Activated T-cell treated with anti-CD3 and anti-CD28 coated beads for 4 hours (primary cell): Measurements from ENCODE around the gene TMEM44.
"Not testable (repeated sequence)": the region's sequence is repeated elsewhere in the genome, so short reads cannot be mapped to it uniquely, and the experiment has no call there.

ENCODE experiments used
- DNase-seq: peaks from one replicate; pipeline ENCODE4 v3.0.0-alpha.2; 2020

The TMEM44 gene

GRCh38 chr3:194607592-194608389, 25.4 kb downstream of the TMEM44 start:
- no peak for DNase-seq

GRCh38 chr3:194606941-194607340, 26.3 kb downstream of the TMEM44 start:
- DNase-seq: no peak

GRCh38 chr3:194606163-194606562, 27.1 kb downstream of the TMEM44 start:
- DNase-seq: no peak

- DNase-seq: not testable (repeated sequence)
Observed at GRCh38 chr3:194605314-194605713, 27.9 kb downstream of the TMEM44 start.

- no peak for DNase-seq
Observed at GRCh38 chr3:194604837-194605236, 28.4 kb downstream of the TMEM44 start.

GRCh38 chr3:194604126-194604525, 29.1 kb downstream of the TMEM44 start:
- DNase-seq: no peak

GRCh38 chr3:194602669-194603171, 30.5 kb downstream of the TMEM44 start:
- DNase-seq: no peak

- DNase-seq: no peak
Observed at GRCh38 chr3:194598771-194599557, 34.3 kb downstream of the TMEM44 start.

GRCh38 chr3:194596906-194597305, 36.3 kb downstream of the TMEM44 start:
- DNase-seq: no peak

- no peak for DNase-seq
Observed at GRCh38 chr3:194592798-194593752, 40.1 kb downstream of the TMEM44 start.

- no peak for DNase-seq
Observed at GRCh38 chr3:194588741-194589140, 44.5 kb downstream of the TMEM44 start.

- no peak for DNase-seq
Observed at GRCh38 chr3:194588236-194588635, 45.0 kb downstream of the TMEM44 start.

- DNase-seq: no peak
Observed at GRCh38 chr3:194587438-194587931, 45.7 kb downstream of the TMEM44 start.

GRCh38 chr3:194586836-194587235, 46.4 kb downstream of the TMEM44 start:
- DNase-seq: no peak

- DNase-seq: no peak
Observed at GRCh38 chr3:194585880-194586281, 47.3 kb downstream of the TMEM44 start.

- DNase-seq: no peak
Observed at GRCh38 chr3:194584866-194585265, 48.4 kb downstream of the TMEM44 start.

GRCh38 chr3:194584320-194584776, 48.9 kb downstream of the TMEM44 start:
- DNase-seq: no peak

- DNase-seq: no peak
Observed at GRCh38 chr3:194582196-194582905, 50.9 kb downstream of the TMEM44 start.

- no peak for DNase-seq
Observed at GRCh38 chr3:194579091-194579606, 54.1 kb downstream of the TMEM44 start.

- DNase-seq: peak; percentile 24
Observed at GRCh38 chr3:194577986-194578905, 55.0 kb downstream of the TMEM44 start.
